GM18867 (cell line): ENCODE data around the gene TNFRSF17.
"Not testable (repeated sequence)": the region's sequence is repeated elsewhere in the genome, so short reads cannot be mapped to it uniquely, and the experiment has no call there.

Source experiments
- ATAC-seq: cut with Tn5 transposase; IDR thresholded peaks from one replicate; pipeline ENCODE4 v1.9.1; 2021; ENCODE audit warnings: mild to moderate bottlenecking, moderate library complexity; ENCODE audit not compliant: unreplicated experiment

Gene TNFRSF17

GRCh38 chr16:11964761-11965551 is at the start of gene TNFRSF17:
Gene TNFRSF17, plus strand, starts transcription at chr16:11965210. Its CDS starts 115 bp downstream, at chr16:11965325.
- peak; percentile 73 for ATAC-seq

- ATAC-seq = peak; percentile 86
These were observed 49.1 kb upstream of the TNFRSF17 start, which contains the start of gene GSPT1 for GRCh38 chr16:11915644-11916523. Gene GSPT1, minus strand, starts transcription at chr16:11915956. Its CDS starts 236 bp downstream, at chr16:11915720.

GRCh38 chr16:11916524-11917285 is 48.3 kb upstream of the TNFRSF17 start:
- no peak for ATAC-seq

DNA sequence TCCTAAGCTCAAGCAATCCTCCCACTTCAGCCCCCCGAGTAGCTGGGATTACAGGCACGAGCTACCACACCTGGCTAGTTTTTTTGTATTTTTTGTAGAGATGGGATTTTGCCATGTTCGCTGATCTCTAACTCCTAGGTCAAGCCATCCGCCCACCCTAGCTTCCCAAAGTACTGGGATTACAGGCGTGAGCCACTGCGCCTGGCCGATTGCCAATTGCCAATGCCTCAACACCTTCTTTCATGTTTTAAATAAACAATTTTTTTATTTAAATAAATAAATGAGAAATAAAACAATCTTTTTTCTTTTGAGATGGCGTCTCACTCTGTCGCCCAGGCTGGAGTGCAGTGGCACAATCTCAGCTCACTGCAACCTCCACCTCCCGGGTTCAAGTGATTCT is 41.0 kb upstream of the TNFRSF17 start:
- not testable (repeated sequence) for ATAC-seq

- ATAC-seq = not testable (repeated sequence)
These were observed 37.7 kb upstream of the TNFRSF17 start for GRCh38 chr16:11927350-11927749.

DNA sequence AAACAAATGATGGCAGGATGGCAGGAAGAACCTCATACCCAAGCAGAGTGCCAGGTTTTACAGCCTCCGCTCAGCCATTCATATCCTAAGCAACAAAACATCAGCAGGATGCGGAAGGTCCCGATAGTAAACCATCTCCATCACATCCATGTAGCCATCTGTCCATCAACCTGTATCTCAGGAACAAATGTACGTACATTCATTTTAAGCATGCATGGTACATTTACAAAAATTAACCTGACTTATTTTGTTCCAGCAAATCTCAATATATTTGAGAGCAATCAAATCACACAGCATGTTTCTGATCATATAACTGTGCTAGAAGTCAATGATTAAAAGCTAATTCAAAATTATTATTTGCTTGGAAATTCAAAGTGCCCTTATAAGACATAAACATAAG is 23.1 kb upstream of the TNFRSF17 start, which contains the start of gene NPIPB2:
Gene NPIPB2, minus strand, starts transcription at position 101 of the 400 bp plus-strand sequence. Its CDS starts 0 bp downstream, at position 101.
- not testable (repeated sequence) for ATAC-seq

DNA sequence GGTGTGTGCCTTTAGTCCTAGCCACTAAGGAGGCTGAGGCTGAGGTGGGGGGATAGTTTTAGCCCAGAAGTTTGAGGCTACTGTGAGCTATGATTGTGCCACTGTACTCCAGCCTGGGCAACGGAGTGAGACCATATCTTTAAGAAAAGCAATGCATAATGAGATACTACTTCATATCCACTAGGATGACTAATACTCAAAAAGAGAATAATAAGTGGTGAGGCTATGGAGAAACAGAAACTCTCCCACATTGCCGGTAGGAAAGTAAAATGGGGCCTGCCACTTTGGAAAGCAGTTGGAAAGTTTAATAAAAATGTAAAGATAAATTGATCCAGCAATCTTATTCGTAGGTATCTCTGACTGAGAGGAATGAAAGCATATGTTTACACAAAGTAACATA is 18.6 kb upstream of the TNFRSF17 start:
- no peak for ATAC-seq

DNA sequence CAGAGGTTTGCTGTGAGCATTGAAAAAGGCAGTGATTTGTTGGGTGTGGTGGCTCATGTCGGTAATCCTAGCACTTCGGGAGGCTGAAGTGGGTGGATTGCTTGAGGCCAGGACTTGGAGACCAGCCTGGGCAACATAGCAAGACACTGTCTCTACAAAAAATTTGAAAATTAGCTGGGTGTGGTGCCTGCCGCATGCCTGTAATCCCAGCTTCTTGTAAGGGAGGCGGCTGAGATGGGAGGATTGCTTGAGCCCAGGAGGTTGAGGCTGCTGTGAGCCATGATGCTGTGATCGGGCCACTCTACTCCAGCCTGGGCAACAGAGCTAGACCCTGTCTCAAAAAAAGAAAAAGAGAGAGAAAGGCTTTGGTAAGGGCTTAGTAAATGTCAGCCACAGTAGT is 16.2 kb upstream of the TNFRSF17 start:
- no peak for ATAC-seq

DNA sequence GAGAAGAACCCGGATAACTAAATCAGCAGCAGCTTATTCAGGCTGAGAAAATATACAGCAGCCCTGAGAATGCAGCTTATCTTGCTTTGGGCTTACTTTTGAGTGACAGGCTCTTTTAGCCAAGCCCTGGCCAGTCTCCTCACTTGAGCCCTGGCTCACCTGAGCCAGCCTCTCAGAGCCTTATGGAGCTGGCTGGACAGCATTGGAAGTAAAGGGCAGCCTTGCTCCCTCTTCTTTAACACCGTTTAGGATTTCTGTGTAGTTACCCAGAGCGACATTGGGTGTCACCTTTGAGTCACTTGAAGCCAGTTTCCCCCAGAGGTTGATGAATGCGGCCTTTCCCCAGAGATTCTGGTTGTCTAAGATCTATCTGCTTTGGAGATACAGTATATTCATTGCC is 15.5 kb upstream of the TNFRSF17 start:
- no peak for ATAC-seq

- ATAC-seq = no peak
These were observed 14.6 kb upstream of the TNFRSF17 start for GRCh38 chr16:11950388-11950787.

- ATAC-seq = not testable (repeated sequence)
These were observed 11.4 kb upstream of the TNFRSF17 start for GRCh38 chr16:11953576-11953975.

GRCh38 chr16:11955713-11956123 is 9.3 kb upstream of the TNFRSF17 start:
- ATAC-seq = no peak

DNA sequence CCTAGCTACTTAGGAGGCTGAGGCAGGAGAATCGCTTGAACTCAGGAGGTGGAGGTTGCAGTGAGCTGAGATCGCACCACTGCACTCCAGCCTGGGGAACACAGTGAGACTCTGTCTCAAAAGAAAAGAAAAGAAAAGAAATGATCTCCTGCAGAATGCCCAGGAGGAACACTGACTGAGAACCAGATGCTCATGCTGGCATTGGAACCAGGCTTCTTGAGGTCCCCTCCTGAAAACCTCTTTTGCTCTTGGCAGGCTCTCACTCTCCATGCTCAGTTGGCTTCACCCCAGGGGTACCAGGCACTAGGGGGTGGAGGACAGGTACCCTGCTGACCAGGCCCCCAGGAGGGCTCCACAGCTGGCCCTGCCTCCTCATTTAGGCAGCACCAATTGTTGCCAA is 8.5 kb upstream of the TNFRSF17 start:
- no peak for ATAC-seq

GRCh38 chr16:11957591-11958395 is 7.2 kb upstream of the TNFRSF17 start:
- no peak for ATAC-seq

GRCh38 chr16:11962457-11962856 is 2.6 kb upstream of the TNFRSF17 start:
- not testable (repeated sequence) for ATAC-seq

GRCh38 chr16:11962978-11963377 is 2.0 kb upstream of the TNFRSF17 start:
- not testable (repeated sequence) for ATAC-seq

GRCh38 chr16:11963706-11964105 is 1.3 kb upstream of the TNFRSF17 start:
- no peak for ATAC-seq

DNA sequence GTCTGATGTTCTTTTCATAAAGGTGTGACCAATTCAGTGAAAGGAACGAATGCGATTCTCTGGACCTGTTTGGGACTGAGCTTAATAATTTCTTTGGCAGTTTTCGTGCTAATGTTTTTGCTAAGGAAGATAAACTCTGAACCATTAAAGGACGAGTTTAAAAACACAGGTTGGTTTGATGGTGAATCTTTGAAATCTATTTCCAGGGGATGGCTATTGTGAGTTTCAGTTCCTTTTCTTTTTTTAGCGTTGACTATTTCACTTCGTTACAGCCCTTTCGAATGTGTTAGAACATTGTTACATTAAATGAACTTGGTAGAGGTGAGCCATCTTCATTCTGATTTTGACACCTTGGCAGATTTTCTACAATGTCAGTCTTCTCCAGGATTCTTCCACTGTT is 1.2 kb downstream of the TNFRSF17 start:
- ATAC-seq = peak; percentile 37

DNA sequence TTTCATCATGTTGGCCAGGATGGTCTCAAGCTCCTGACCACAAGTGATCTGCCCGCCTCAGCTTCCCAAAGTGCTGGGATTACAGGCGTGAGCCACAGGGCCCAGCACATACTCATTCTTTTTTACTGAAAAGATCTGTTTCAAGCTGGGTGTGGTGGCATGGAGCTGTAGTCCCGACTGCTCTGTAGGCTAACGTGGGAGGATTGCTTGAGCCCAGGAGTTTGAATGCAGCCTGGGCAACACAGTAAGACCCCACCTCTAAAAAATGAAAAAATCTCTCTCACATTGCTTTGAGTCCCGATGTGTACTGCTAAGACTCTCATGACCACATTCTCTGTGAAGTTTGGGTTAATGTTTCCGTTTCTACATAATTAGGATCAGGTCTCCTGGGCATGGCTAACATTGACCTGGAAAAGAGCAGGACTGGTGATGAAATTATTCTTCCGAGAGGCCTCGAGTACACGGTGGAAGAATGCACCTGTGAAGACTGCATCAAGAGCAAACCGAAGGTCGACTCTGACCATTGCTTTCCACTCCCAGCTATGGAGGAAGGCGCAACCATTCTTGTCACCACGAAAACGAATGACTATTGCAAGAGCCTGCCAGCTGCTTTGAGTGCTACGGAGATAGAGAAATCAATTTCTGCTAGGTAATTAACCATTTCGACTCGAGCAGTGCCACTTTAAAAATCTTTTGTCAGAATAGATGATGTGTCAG is 2.3 kb downstream of the TNFRSF17 start:
- ATAC-seq = no peak
